HL-60 (cell line): ENCODE measurements around the gene DNAH14.
"Not testable (repeated sequence)": the region's sequence is repeated elsewhere in the genome, so short reads cannot be mapped to it uniquely, and the experiment has no call there.

Source experiments
- CTCF ChIP-seq: IDR thresholded peaks from one replicate; pipeline ENCODE4 v1.5.1; 2011; ENCODE audit warnings: low read length, control low read depth, inconsistent platforms; ENCODE audit not compliant: insufficient read depth
- POLR2AphosphoS5 ChIP-seq: IDR thresholded peaks from 2 replicates; pipeline ENCODE4 v1.6.1; 2012; ENCODE audit warnings: low read depth
- REST ChIP-seq: IDR thresholded peaks from 2 replicates; pipeline ENCODE4 v1.6.1; 2012; ENCODE audit warnings: low read depth; ENCODE audit not compliant: insufficient replicate concordance
- SPI1 ChIP-seq: IDR thresholded peaks from 2 replicates; pipeline ENCODE4 v1.6.1; 2012; ENCODE audit warnings: low read depth, mild to moderate bottlenecking, borderline replicate concordance

GRCh38 chr1:224945651-224946348, 16.3 kb downstream of the DNAH14 start:
- TF ChIP-seq CTCF, POLR2AphosphoS5, REST, SPI1: not testable (repeated sequence)
